Prostate gland (tissue), 2 donors: Measurements from ENCODE around the gene MRPL48. TPM values are rescaled to one million over a fixed set of nuclear protein-coding genes. Genes with fewer than 3 reads are reported as not detected.

Experiments
- DNase-seq: peaks from one replicate; pipeline ENCODE4 v3.0.0-alpha.2; 2019; ENCODE audit warnings: low spot score
- H3K27ac ChIP-seq, 2 donors: fragments of 200-600 bp; sonication (generic); 2 replicates each; pipeline ENCODE4 v1.5.1; 2017 to 2019
- H3K27me3 ChIP-seq: fragments of 200-600 bp; sonication (generic); replicated peaks from 2 replicates; pipeline ENCODE4 v1.5.1; 2019; ENCODE audit not compliant: insufficient read depth
- H3K36me3 ChIP-seq, 2 donors: fragments of 200-600 bp; sonication (generic); 1 replicate in 1 of 2; 2 replicates in 1 of 2; pipeline versions ENCODE4 v1.5.1 to v1.8.1; 2017 to 2019
- H3K4me1 ChIP-seq: fragments of 200-600 bp; sonication (generic); replicated peaks from 2 replicates; pipeline ENCODE4 v1.5.1; 2019
- H3K4me3 ChIP-seq, 2 donors: fragments of 200-600 bp; sonication (generic); 2 replicates each; pipeline ENCODE4 v1.5.1; 2017 to 2019
- H3K9me3 ChIP-seq: fragments of 200-600 bp; sonication (generic); 2 replicates; pipeline ENCODE4 v1.5.1; 2017
- POLR2A ChIP-seq: fragments of 450-650 bp; IDR thresholded peaks from one replicate; pipeline ENCODE4 v1.6.1; 2016; ENCODE audit warnings: antibody characterized with exemption, mild to moderate bottlenecking
- POLR2AphosphoS5 ChIP-seq: sonication (generic); formaldehyde crosslinking; IDR thresholded peaks from one replicate; pipeline ENCODE4 v1.6.1; 2017; ENCODE audit warnings: antibody characterized with exemption
- WGBS: methylation state at CpG from one replicate; pipeline ENCODE4 v1.1.5; 2018; 5-methylcytosine and 5-hydroxymethylcytosine counted together
- intact Hi-C: fragments of 100-400 bp; cut with DNase I; formaldehyde crosslinking; loops from one replicate; pipeline ENCODE4 v1.14.2; 2022
- total RNA-seq, 2 donors: library from RNA; depleted of rRNA; stranded (reverse); fragments of >200 nt; gene quantifications; one replicate each; pipeline ENCODE4 v1.1.0, GENCODE V29; 2016
- TF ChIP-seq, protein P1 (sequence below), 4 experiments: fragments of 200-600 bp in 2 of 4; fragments of 450-650 bp in 2 of 4; sonication (generic) in 2 of 4; IDR thresholded peaks; 1 replicate in 3 of 4; 2 replicates in 1 of 4; pipeline ENCODE4 v1.5.1; 2016 to 2019; ENCODE audit warnings: antibody characterized with exemption in 4 of 4, mild to moderate bottlenecking in 2 of 4, moderate library complexity in 2 of 4

MRPL48 gene
- total RNA-seq, 2 donors from 2014 or later = 11.1 to 33.0 TPM

DNA sequence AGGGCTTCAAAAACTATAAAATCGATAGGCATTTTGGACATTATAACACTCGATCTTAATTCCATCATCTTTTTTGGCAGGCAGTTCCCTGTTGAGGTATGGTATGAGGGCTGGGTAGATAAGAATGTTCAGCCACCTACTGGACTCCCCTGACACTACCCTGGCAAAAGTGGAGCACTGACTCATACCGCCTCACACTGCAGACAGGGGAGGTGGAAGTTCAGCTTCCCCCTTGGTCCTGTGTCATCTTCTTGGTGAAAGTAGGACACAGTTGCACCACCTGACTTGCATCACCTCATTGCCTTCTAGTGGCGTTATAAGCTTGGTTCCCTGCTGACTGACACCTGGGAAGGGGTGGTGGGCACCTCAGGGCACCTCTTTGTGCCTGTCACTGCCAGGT is 119.5 kb downstream of the MRPL48 start:
- TF ChIP-seq, protein P1, sequence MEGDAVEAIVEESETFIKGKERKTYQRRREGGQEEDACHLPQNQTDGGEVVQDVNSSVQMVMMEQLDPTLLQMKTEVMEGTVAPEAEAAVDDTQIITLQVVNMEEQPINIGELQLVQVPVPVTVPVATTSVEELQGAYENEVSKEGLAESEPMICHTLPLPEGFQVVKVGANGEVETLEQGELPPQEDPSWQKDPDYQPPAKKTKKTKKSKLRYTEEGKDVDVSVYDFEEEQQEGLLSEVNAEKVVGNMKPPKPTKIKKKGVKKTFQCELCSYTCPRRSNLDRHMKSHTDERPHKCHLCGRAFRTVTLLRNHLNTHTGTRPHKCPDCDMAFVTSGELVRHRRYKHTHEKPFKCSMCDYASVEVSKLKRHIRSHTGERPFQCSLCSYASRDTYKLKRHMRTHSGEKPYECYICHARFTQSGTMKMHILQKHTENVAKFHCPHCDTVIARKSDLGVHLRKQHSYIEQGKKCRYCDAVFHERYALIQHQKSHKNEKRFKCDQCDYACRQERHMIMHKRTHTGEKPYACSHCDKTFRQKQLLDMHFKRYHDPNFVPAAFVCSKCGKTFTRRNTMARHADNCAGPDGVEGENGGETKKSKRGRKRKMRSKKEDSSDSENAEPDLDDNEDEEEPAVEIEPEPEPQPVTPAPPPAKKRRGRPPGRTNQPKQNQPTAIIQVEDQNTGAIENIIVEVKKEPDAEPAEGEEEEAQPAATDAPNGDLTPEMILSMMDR (IDR thresholded peaks at IDR 0.05) = no peak
- TF ChIP-seq POLR2A (no peak), POLR2AphosphoS5 (no peak)
- 90% methylated on average over 4 of the region's 4 CpGs for WGBS

DNA sequence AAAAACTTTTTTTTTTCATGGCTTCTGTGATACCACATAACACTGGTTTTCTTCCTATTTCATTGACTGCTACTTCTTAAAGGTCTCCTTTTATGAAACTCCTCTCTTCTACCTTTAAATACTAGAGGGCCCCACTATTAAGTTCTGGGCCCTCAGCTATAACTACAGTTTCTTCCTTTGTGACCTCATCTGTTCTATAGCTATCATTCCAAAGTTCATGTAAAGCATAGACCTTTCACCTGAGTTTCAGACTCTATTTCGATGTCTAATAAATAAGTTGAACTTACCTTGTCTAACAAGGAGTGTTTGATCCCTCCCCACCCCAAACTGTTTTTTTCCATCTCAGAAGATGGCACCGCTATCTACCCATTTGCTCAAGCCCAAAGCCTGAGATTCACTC is 124.4 kb downstream of the MRPL48 start:
- no peak overlapping the region for H3K4me3 ChIP-seq
- no peaks in the 10 kb centered on the region for H3K4me1 ChIP-seq
- intact Hi-C loops = no loop called here
- no peaks in the 10 kb centered on the region for H3K27me3 ChIP-seq
- 95% methylated on average over 2 of the region's 2 CpGs for WGBS
- TF ChIP-seq POLR2A (no peak), POLR2AphosphoS5 (no peak)
- TF ChIP-seq, protein P1 (IDR thresholded peaks at IDR 0.05) = no peak
- no peaks in the 10 kb centered on the region for H3K9me3 ChIP-seq
- no peak for DNase-seq
- peaks cover 0 to 5% of the 10 kb centered on the region in 2 donors for H3K36me3 ChIP-seq
- no peak overlapping the region for H3K27ac ChIP-seq

More for the DNA sequence above, 119.5 kb downstream of the MRPL48 start:
- Histone ChIP-seq H3K36me3 (no peaks in the 10 kb centered on the region), H3K9me3 (no peaks in the 10 kb centered on the region), H3K27ac (no peak overlapping the region), H3K27me3 (no peaks in the 10 kb centered on the region), H3K4me3 (no peak overlapping the region), H3K4me1 (no peaks in the 10 kb centered on the region)
- DNase-seq = no peak
- intact Hi-C loops = no loop called here

DNA sequence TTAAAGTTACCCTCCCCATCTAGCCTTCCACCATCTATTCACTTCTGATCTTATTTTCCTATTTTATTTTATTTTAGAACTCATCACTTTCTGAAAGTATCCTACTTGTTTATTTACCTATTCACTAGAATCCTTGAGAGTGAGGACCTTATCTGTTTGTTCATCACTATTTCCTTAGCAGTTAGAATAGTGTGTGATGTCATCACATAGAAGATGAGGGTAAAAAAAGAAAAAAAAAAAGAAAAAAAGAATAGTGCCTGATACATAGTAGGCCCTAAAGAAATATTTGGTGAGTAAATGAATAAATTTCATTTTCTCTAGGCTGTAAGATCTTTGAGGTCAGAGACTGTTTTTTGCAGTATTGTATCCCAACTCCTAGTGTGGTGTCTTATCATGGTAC is 125.8 kb downstream of the MRPL48 start:
- H3K27ac ChIP-seq = no peak overlapping the region
- peaks cover 0 to 5% of the 10 kb centered on the region in 2 donors for H3K36me3 ChIP-seq
- TF ChIP-seq POLR2A (no peak), POLR2AphosphoS5 (no peak)
- TF ChIP-seq, protein P1 (IDR thresholded peaks at IDR 0.05) = no peak
- intact Hi-C loops = no loop called here
- H3K27me3 ChIP-seq = no peaks in the 10 kb centered on the region
- no peak for DNase-seq
- H3K4me1 ChIP-seq = no peaks in the 10 kb centered on the region
- H3K4me3 ChIP-seq = no peak overlapping the region
- no peaks in the 10 kb centered on the region for H3K9me3 ChIP-seq

DNA sequence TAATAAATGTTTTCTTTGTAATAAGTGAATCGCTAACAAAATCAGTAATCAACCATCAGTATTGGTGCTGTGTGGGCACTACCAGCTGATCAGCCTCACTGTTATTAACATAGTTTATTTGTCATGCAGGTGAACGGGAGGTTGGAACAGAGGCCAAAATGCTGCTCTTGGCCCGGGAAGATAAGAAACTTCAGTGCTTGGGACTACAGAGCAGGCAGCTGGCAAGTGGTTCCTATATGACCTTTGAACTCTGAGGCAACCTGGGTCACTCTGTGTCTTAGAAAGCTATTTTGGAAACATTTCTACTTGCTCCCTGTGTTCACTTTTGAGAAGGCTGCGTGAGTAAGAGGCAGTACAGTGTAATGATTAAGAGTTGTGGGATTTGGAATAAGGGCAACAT is 126.6 kb downstream of the MRPL48 start:
- H3K4me3 ChIP-seq = no peak overlapping the region
- no peaks in the 10 kb centered on the region for H3K4me1 ChIP-seq
- TF ChIP-seq, protein P1 (IDR thresholded peaks at IDR 0.05) = no peak
- TF ChIP-seq POLR2A (no peak), POLR2AphosphoS5 (no peak)
- H3K9me3 ChIP-seq = no peaks in the 10 kb centered on the region
- H3K27ac ChIP-seq = no peak overlapping the region
- H3K36me3 ChIP-seq = peaks cover 1 to 5% of the 10 kb centered on the region in 2 donors
- intact Hi-C loops = no loop called here
- H3K27me3 ChIP-seq = no peaks in the 10 kb centered on the region
- no peak for DNase-seq
- WGBS = 95% methylated on average over 4 of the region's 4 CpGs

Other genes starting within 250 kb of the MRPL48 start
- gene FAM168A, start 189.8 kb upstream of the MRPL48 start, total RNA-seq = 10 to 100 TPM; 27.3 to 38.3 TPM
- gene PLEKHB1, start 141.3 kb upstream of the MRPL48 start, total RNA-seq = 10 to 100 TPM; 30.8 to 64.9 TPM
- 100 to 1,000 TPM; 152 to 200 TPM for gene RAB6A, start 26.8 kb upstream of the MRPL48 start, total RNA-seq
- 100 to 1,000 TPM in 1 of 2 donors, 10 to 100 TPM in 1; 57.0 to 136 TPM for gene COA4, start 89.0 kb downstream of the MRPL48 start, total RNA-seq
- gene PAAF1, start 89.1 kb downstream of the MRPL48 start, total RNA-seq = 10 to 100 TPM; 15.6 to 28.3 TPM
- gene DNAJB13, start 163.2 kb downstream of the MRPL48 start, total RNA-seq = 1 to 10 TPM in 1 of 2 donors, under 1 TPM in 1; 0.59 to 1.9 TPM
- 10 to 100 TPM; 13.6 to 23.1 TPM for gene UCP2, start 195.0 kb downstream of the MRPL48 start, total RNA-seq
- 1 to 10 TPM in 1 of 2 donors, under 1 TPM in 1; 0.55 to 6.8 TPM for gene UCP3, start 221.2 kb downstream of the MRPL48 start, total RNA-seq